OCI-LY7 (cell line): ENCODE data around the gene WBP11. TPM values are rescaled to one million over a fixed set of nuclear protein-coding genes. Genes with fewer than 3 reads are reported as not detected.
A peak's percentile ranks its signal among the peaks of the same experiment; 100 is the strongest.

Source experiments
- BruUV-seq: library from RNA; stranded (reverse); fragments of 400-500 nt; replicated peaks from 2 replicates; lab custom pipeline; 2021; lab: Mats Ljungman, UMichigan
- CTCF ChIA-PET: fragments of 300-600 bp; sonication (Branson Sonifier 250); formaldehyde crosslinking; loops from one replicate; lab custom pipeline; 2022; ENCODE audit warnings: antibody characterized with exemption; ENCODE audit not compliant: unreplicated experiment; lab: Charles Lee
- POLR2A ChIA-PET: fragments of 300-600 bp; sonication (Branson Sonifier 250); formaldehyde crosslinking; loops from one replicate; lab custom pipeline; 2022; ENCODE audit warnings: antibody characterized with exemption; lab: Charles Lee
- DNase-seq: peaks from one replicate; pipeline ENCODE4 v3.0.0-alpha.2; 2015; ENCODE audit warnings: low spot score
- H2AFZ ChIP-seq: fragments of 200-600 bp; sonication (generic), shearing (Covaris generic); 2 replicates; pipeline ENCODE4 v1.6.1; 2014; ENCODE audit warnings: mild to moderate bottlenecking, antibody characterized with exemption, low read length, moderate library complexity
- H3K27ac ChIP-seq: fragments of 200-600 bp; sonication (generic); 2 replicates; pipeline ENCODE4 v1.5.1; 2014; ENCODE audit warnings: mixed run types, low read depth, mild to moderate bottlenecking, moderate library complexity, low read length, inconsistent platforms; ENCODE audit not compliant: poor library complexity, severe bottlenecking
- H3K36me3 ChIP-seq: fragments of 200-600 bp; sonication (generic); 2 replicates; pipeline ENCODE4 v1.6.1; 2014; ENCODE audit warnings: mild to moderate bottlenecking, antibody characterized with exemption, low read length, moderate library complexity, mixed read lengths; ENCODE audit not compliant: insufficient read depth
- H3K4me1 ChIP-seq: fragments of 200-600 bp; sonication (generic); 2 replicates; pipeline ENCODE4 v1.5.1; 2014; ENCODE audit warnings: mild to moderate bottlenecking, low read length; ENCODE audit not compliant: insufficient read depth, poor library complexity, severe bottlenecking
- H3K4me2 ChIP-seq: fragments of 200-600 bp; sonication (generic); 2 replicates; pipeline ENCODE4 v1.6.1; 2014; ENCODE audit warnings: mild to moderate bottlenecking, low read length
- H3K4me3 ChIP-seq: fragments of 200-600 bp; sonication (generic); 2 replicates; pipeline ENCODE4 v1.5.1; 2014; ENCODE audit warnings: mild to moderate bottlenecking, low read depth, low read length; ENCODE audit not compliant: poor library complexity, severe bottlenecking
- H3K79me2 ChIP-seq: fragments of 200-600 bp; sonication (generic); 2 replicates; pipeline ENCODE4 v1.6.1; 2016; ENCODE audit warnings: low read depth, mild to moderate bottlenecking, low read length, moderate library complexity, mixed read lengths; ENCODE audit not compliant: insufficient read depth
- H3K9me2 ChIP-seq: fragments of 200-600 bp; sonication (generic); 2 replicates; pipeline ENCODE4 v1.6.1; 2016; ENCODE audit warnings: mild to moderate bottlenecking, low read length, mixed read lengths; ENCODE audit not compliant: insufficient read depth
- H3K9me3 ChIP-seq: fragments of 200-600 bp; sonication (generic); 2 replicates; pipeline ENCODE4 v1.6.1; 2014; ENCODE audit warnings: mild to moderate bottlenecking, mixed run types, low read length, mixed read lengths
- H4K20me1 ChIP-seq: fragments of 200-600 bp; sonication (generic); 2 replicates; pipeline ENCODE4 v1.6.1; 2014; ENCODE audit warnings: mild to moderate bottlenecking, antibody characterized with exemption, low read length, moderate library complexity, mixed read lengths; ENCODE audit not compliant: insufficient read depth
- CTCF ChIP-seq: fragments of 200-600 bp; sonication (generic); conservative IDR thresholded peaks from 2 replicates; pipeline ENCODE4 v1.5.1; 2014; ENCODE audit warnings: mild to moderate bottlenecking, antibody characterized with exemption, low read length, moderate library complexity, mixed read lengths
- EZH2phosphoT487 ChIP-seq: fragments of 200-600 bp; sonication (generic); IDR thresholded peaks from 2 replicates; pipeline ENCODE4 v1.6.1; 2018; ENCODE audit warnings: low read depth, borderline replicate concordance, mild to moderate bottlenecking, mixed run types, antibody characterized with exemption, low read length, moderate library complexity, mixed read lengths
- intact Hi-C: fragments of 100-400 bp; cut with micrococcal nuclease; formaldehyde crosslinking; loops from one replicate; pipeline ENCODE4 v1.10.0; 2022; ENCODE audit not compliant: unreplicated experiment
- total RNA-seq, 2 experiments: library from RNA; depleted of rRNA in 1 of 2; stranded (reverse); fragments of >200 nt in 1 of 2; shearing (Covaris generic) in 1 of 2; gene quantifications; 2 replicates each; pipeline ENCODE4 v1.2.3, GENCODE V29; 2014 to 2022

The WBP11 gene
- total RNA-seq, 2 experiments from 2014 or later, result 16.5 to 107 TPM

GRCh38 chr12:14768823-14769405 lies 34.4 kb downstream of the WBP11 start:
- BruUV-seq, result no TSS peak
- no peaks in the 10 kb centered on the region for H3K9me2 ChIP-seq
- no peak for TF ChIP-seq CTCF
- TF ChIP-seq EZH2phosphoT487, result no peak
- peaks cover 20% of the 10 kb centered on the region; the same call in 1 of the 2 replicates for H3K79me2 ChIP-seq
- H4K20me1 ChIP-seq, result no peaks in the 10 kb centered on the region
- DNase-seq, result peak; percentile 45
- peaks cover 44% of the 10 kb centered on the region for H3K36me3 ChIP-seq
- H3K4me1 ChIP-seq, result peaks cover 46% of the 10 kb centered on the region
- POLR2A ChIA-PET, result interaction anchor here (0.6 to 9.5 kb wide), 9 partner anchors 13 to 598 kb away, joined by 3 to 162 read pairs (median 6); partner anchors contain the start of genes C12orf60 and WBP11
- H2AFZ ChIP-seq, result peak overlapping the region; percentile 4; the same call in 1 of the 2 replicates
- CTCF ChIA-PET, result interaction anchor here (0.6 to 1.6 kb wide), 3 partner anchors 29 to 155 kb away, joined by 3 to 5 read pairs (median 4); partner anchors contain the start of genes C12orf60 and WBP11
- peaks cover 5% of the 10 kb centered on the region; the same call in 1 of the 2 replicates for H3K9me3 ChIP-seq
- intact Hi-C loops, result loop anchor here (1.0 to 5.0 kb wide), 2 partner anchors 46 to 137 kb away; no protein-coding TSS in a partner anchor
- peak overlapping the region; percentile 96 for H3K4me2 ChIP-seq
- H3K27ac ChIP-seq, result peak overlapping the region; percentile 95
- H3K4me3 ChIP-seq, result peak overlapping the region; percentile 81

GRCh38 chr12:14767617-14768016 lies 35.7 kb downstream of the WBP11 start:
- no peak for DNase-seq
- TF ChIP-seq EZH2phosphoT487, result no peak
- no peak for TF ChIP-seq CTCF
- Histone ChIP-seq H3K9me3 (peaks cover 5% of the 10 kb centered on the region; the same call in 1 of the 2 replicates), H4K20me1 (no peaks in the 10 kb centered on the region), H3K9me2 (no peaks in the 10 kb centered on the region), H3K79me2 (peaks cover 16% of the 10 kb centered on the region; the same call in 1 of the 2 replicates), H2AFZ (no peak overlapping the region), H3K4me2 (peak overlapping the region; percentile 96; the same call in 1 of the 2 replicates), H3K36me3 (peaks cover 45% of the 10 kb centered on the region), H3K4me1 (peaks cover 40% of the 10 kb centered on the region), H3K27ac (no peak overlapping the region), H3K4me3 (peak overlapping the region; percentile 81)
- TSS peak; percentile 11 for BruUV-seq
- intact Hi-C loops, result loop anchor here (5.0 kb wide), 1 partner anchor 135 kb away; no protein-coding TSS in a partner anchor
- ChIA-PET POLR2A (interaction anchor here (0.6 kb wide), 1 partner anchor 171 kb away, joined by 3 read pairs; no protein-coding TSS in a partner anchor), CTCF (no interaction called here)
